SK-N-SH (cell line): ENCODE data around the gene C11orf54.

Experiments
- CTCF ChIP-seq: fragments of 200-600 bp; sonication (generic); IDR thresholded peaks from 2 replicates; pipeline ENCODE4 v1.6.1; 2017; ENCODE audit warnings: antibody characterized with exemption, mild to moderate bottlenecking, moderate library complexity
- EP300 ChIP-seq, 2 experiments: IDR thresholded peaks; 2 replicates each; pipeline versions ENCODE4 v1.4.0 to v1.6.1; 2012; ENCODE audit warnings: borderline replicate concordance in 1 of 2, low read depth in 1 of 2, low read length in 1 of 2
- EZH2phosphoT487 ChIP-seq: fragments of 200-600 bp; sonication (generic); IDR thresholded peaks from 2 replicates; pipeline ENCODE4 v1.6.1; 2017; ENCODE audit warnings: low read depth, mixed run types, mild to moderate bottlenecking, antibody characterized with exemption, moderate library complexity, borderline replicate concordance
- GABPA ChIP-seq: IDR thresholded peaks from 2 replicates; pipeline ENCODE4 v1.4.0; 2012; ENCODE audit warnings: low read depth, mild to moderate bottlenecking
- MAX ChIP-seq: IDR thresholded peaks from 2 replicates; pipeline ENCODE4 v1.4.0; 2012; ENCODE audit warnings: low read depth
- NFIC ChIP-seq: IDR thresholded peaks from 2 replicates; pipeline ENCODE4 v1.4.0; 2012; ENCODE audit warnings: borderline replicate concordance
- RCOR1 ChIP-seq: fragments of 150-350 bp; IDR thresholded peaks from 2 replicates; pipeline ENCODE4 v1.6.1; 2017; ENCODE audit warnings: antibody characterized with exemption, low read length
- TEAD4 ChIP-seq: IDR thresholded peaks from 2 replicates; pipeline ENCODE4 v1.4.0; 2012; ENCODE audit warnings: mild to moderate bottlenecking, borderline replicate concordance; ENCODE audit not compliant: insufficient read depth
- USF2 ChIP-seq: fragments of 150-350 bp; IDR thresholded peaks from 2 replicates; pipeline ENCODE4 v1.6.1; 2017; ENCODE audit warnings: antibody characterized with exemption, low read length, low read depth, borderline replicate concordance

GRCh38 chr11:93751001-93751400 lies 9.5 kb downstream of the C11orf54 start:
- TF ChIP-seq MAX: no peak
- TF ChIP-seq GABPA: no peak
- no peak for TF ChIP-seq USF2
- no peak for TF ChIP-seq CTCF
- no peak for TF ChIP-seq TEAD4
- no peak for TF ChIP-seq EP300 (IDR thresholded peaks at IDR 0.05; ENCODE audit: borderline replicate concordance in 1 of 2, low read depth in 1 of 2, low read length in 1 of 2)
- no peak for TF ChIP-seq NFIC
- TF ChIP-seq RCOR1: no peak
- TF ChIP-seq EZH2phosphoT487: no peak
